Hematopoietic multipotent progenitor cell treated with erythropoietin and hydrocortisone succinate and interleukin-3 and kit ligand, for 4 days (in vitro differentiated cells): ENCODE data around the gene ELOA.
"Not testable (repeated sequence)": the region's sequence is repeated elsewhere in the genome, so short reads cannot be mapped to it uniquely, and the experiment has no call there.

Source experiments
- DNase-seq: peaks from one replicate; pipeline ENCODE4 v3.0.0-alpha.2; 2015

ELOA gene

GRCh38 chr1:23736437-23737134, 6.7 kb upstream of the ELOA start:
- no peak for DNase-seq

DNA sequence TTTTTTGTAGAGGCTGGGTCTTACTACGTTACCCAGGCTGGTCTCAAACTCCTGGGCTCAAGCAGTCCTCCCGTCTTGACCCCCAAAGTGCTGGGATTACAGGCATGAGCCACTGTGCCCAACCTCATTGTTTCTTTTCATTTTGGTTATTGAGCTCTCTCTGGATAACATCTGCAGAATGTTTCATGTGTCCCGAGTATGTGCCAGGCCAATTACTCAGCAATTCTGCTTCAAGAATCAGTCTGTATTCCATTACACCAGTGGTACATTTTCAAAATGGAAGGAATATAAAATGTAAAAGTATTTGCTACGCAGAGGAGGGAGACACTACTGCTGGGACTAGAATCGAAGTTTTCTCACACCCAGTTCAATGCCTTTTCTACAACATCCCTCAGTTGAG, 1.7 kb upstream of the ELOA start:
- no peak for DNase-seq

DNA sequence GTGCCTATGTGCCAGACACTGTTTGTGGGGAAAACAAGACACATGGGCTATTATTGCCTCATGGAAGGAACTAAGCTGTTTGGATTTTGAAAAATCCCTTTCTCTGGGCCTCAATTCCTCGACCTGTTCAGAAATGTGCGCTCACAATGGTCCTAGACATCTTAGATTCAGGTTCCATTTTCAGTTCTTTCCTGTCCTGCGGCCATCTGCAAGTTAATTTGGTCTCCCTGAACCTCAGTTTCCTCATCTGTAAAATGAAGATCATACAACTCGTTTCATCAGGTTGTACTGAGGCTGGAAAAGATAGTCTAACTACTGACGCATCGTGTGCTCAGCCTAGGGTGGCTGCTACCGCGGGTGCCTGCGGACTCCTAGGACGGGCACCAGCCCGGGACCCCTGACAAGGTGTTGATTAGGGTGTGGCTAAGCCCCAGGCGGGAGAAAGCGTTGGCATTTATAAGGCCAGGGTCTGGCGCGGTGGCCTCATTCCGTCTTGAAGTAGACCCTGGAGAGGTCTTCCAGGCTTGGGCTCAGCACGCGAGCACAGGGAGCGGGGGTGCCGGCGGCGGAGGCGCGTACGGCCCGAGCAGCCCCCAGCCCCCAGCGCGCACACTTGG, 493 bp upstream of the ELOA start:
- no peak for DNase-seq

DNA sequence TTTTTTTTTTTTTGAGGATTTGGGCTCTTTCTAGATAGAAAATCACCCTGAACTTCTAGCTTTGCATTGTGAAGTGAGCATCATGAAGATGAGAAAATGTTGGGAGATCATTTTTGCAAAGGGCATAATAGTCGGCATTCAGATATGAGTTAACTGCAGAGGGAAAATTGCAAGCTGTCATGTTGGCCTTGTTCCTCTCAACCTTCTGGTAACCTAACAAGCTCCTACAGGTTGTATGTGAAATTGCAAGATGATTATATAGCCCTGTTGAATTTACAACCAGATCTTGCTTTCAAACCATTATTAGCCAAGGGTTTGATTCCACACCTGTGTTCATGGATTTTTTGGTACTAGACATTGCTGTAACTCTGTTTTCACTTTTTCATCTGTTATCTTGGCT, 2.2 kb downstream of the ELOA start:
- DNase-seq = peak; percentile 80

GRCh38 chr1:23748016-23748415, 4.7 kb downstream of the ELOA start:
- no peak for DNase-seq

DNA sequence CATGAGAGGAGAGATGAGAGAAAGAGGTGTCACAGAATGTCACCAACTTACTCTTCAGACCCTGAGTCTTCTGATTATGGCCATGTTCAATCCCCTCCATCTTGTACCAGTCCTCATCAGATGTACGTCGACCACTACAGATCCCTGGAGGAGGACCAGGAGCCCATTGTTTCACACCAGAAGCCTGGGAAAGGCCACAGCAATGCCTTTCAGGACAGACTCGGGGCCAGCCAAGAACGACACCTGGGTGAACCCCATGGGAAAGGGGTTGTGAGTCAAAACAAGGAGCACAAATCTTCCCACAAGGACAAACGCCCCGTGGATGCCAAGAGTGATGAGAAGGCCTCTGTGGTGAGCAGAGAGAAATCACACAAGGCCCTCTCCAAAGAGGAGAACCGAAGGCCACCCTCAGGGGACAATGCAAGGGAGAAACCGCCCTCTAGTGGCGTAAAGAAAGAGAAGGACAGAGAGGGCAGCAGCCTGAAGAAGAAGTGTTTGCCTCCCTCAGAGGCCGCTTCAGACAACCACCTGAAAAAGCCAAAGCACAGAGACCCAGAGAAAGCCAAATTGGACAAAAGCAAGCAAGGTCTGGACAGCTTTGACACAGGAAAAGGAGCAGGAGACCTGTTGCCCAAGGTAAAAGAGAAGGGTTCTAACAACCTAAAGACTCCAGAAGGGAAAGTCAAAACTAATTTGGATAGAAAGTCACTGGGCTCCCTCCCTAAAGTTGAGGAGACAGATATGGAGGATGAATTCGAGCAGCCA, 8.0 kb downstream of the ELOA start:
- peak; percentile 86 for DNase-seq

- DNase-seq = no peak
These were observed 8.5 kb downstream of the ELOA start for GRCh38 chr1:23751815-23752200.

DNA sequence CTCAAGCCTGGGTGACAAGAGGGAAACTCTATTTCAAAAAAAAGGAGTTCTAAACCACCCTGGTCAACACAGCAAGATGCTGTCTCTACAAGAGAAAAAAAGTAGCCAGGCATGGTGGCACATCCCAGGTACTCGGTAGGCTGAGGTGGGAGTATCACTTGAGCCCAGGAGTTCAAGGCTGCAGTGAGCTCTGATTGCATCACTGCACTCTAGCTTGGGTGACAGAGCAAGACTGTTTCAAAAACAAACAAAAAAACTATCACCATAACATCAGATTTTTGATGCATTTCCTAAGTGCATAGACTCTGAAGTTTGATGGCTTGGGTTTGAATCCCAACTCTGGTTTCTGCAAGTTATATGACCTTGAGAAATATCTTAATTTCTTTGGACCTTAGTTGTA, 9.6 kb downstream of the ELOA start:
- no peak for DNase-seq

- DNase-seq = no peak
These were observed 13.4 kb downstream of the ELOA start for GRCh38 chr1:23756676-23757075.

- DNase-seq = no peak
These were observed 14.5 kb downstream of the ELOA start for GRCh38 chr1:23757812-23758211.

DNA sequence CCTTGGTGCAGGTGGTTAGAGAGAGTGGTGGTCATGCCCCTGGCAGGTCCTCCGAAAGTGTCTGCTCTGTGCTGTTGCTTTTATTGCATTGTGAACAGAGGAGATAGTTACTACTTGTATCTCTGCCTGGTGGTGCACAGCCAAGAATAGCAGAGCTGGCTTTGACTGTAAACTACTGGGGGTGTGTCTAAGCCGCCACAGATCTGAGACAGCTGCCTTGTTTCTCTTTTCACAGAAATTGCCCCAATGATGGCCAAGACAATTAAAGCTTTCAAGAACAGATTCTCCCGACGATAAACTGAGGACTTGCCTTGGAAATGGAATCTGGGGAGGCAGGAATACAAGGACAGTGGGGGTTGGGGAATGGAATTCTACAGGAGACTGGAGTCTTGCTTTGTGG, 16.0 kb downstream of the ELOA start:
- no peak for DNase-seq

DNA sequence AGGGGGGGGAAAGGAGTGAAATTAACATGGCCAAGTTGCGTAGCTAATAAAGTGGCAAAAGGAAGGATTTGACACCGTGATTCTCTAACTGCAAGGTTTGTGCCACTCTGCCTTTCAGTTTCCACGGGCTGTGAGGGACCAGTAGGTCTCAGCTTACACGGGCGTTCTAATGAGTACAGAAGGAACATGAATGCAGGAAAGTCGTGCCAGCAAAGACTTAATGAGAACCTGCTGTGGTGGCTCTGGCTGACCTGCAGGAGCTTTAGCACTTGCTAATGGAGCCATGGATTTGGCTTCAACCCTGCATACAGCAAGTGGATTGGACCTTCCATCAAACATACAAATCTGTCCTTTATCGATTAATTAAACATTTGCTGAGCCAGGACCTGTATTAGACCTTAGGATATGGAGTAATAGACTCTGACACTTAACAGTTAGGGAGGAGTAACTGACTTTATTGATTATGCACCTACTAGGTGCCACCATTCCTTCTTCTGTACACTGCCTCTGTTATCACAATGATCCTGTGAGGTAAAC, 19.8 kb downstream of the ELOA start:
- no peak for DNase-seq

DNA sequence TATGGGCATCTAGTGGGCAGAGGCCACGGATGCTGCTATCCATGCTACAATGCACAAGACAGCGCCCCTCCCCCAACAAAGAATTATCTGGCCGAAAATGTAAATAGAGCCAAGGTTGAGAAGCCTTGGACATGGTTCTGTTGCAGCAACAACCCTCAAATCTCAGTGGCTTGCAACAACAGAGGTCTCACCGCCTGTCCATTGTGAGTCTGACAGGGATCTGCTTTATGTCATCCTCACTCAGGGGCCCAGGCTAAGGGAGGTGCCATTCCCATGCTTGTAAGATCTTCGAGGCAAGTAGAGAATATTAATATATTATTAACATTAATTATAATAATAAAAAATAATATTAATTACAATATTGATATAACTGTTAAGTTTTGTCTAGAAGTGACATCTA, 25.5 kb downstream of the ELOA start:
- DNase-seq = no peak

DNA sequence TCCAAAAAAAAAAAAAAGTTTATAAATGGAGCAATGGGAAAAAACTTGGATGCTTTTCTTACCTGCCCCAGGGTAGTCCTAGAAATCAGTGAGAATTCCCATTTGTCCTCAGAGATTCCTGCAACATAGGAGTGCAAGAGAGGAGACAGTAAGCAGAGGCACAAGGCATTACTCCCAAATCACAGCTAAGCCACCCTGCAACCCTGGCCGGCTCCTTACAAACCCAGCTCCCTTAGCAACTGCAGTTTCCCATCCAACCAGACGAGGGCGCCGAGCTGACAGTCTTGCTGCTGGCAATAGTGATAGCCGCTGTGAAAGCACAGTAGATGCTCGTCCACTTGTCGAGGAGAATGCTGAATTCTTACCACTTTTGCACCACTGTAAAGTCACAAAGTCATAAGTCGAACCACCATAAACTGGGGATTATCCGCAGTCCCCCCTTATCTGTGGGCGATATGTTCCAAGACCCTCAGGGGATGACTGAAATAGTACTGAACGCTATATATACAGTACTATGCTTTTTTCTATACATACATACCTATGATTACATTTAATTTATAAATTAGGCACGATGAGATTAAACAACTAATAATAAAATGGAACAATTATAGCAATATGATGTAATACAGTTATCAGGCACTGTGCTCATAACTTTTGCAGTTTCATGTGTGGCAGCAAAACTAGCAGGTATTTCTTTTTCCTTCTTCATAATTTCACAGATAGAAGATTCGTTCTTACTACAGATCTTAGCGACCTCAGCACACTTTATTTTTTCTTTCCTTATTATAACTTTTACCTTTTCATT, 29.0 kb downstream of the ELOA start:
- DNase-seq = peak; percentile 94

DNA sequence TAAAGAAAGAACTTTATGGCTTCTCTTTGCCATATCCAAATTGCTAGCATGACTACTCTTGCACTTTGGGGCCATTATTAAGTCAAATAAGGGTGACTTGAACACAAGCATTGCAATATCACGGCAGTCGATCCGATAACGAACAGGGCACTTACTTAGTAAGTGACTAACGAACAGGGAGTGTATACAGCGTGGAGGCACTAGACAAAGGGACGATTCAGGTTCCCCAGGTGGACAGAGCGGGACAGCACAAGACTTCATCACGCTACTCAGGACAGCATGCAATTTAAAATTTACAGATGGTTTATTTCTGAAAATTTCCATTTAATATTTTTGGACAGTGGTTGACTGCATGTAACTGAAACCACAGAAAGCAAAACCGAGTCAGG, 29.6 kb downstream of the ELOA start:
- no peak for DNase-seq

GRCh38 chr1:23774174-23774880, 31.1 kb downstream of the ELOA start:
- DNase-seq = peak; percentile 51

DNA sequence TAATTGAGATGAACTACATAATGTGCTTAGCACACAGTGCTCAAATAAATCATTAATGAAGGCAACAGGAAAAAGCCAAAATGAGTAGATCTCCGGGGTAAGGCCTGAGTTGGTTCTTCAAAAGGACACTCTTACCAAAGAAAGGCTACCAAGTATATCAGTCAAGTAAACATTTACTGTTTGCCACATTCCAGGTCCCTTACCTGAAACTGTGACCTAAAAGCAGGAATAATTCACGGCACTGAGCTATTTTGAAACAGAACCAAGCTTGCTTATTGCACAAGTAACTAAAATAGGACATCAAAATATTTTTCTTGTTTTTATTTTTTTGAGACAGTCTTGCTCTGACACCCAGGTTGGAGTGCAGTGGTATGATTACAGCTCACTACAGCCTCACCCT, 32.9 kb downstream of the ELOA start:
- no peak for DNase-seq

GRCh38 chr1:23777979-23778814, 34.9 kb downstream of the ELOA start, which contains the start of gene PITHD1:
PITHD1 (plus strand) TSS chr1:23778418; CDS start chr1:23778516, 98 bp downstream.
- peak; percentile 98 for DNase-seq

DNA sequence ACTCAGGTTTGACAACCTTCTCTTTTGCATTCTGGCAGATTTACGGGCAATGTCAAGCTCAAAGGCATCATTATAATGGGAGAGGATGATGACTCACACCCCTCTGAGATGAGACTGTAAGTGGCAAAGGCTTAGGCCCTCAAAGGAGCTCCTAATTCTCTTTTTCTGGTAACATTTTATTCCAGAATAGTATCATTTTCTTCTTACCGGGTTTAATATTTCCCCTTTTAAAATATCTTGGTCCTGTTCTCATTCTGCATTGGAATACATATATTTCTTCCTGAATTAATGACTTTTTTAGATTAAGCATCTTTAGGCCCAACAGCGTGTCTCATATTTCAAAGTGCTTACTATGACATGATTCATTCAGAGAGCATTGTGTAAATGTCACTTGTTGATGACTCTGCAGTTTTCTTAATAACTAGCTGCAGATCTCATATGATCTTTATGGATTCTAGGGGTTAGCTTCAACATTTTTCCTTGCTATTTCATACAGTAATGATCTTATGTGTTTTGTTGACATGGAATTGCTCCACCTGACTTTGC, 36.6 kb downstream of the ELOA start:
- DNase-seq = peak; percentile 34

- DNase-seq = not testable (repeated sequence)
These were observed 39.9 kb downstream of the ELOA start for GRCh38 chr1:23783141-23783540.

GRCh38 chr1:23784846-23785245, 41.6 kb downstream of the ELOA start:
- no peak for DNase-seq
